Glutamatergic neuron (in vitro differentiated cells): ENCODE measurements around the gene PRDX5. TPM values are rescaled to one million over a fixed set of nuclear protein-coding genes. Genes with fewer than 3 reads are reported as not detected.
A peak's percentile ranks its signal among the peaks of the same experiment; 100 is the strongest.

Source experiments
- DNase-seq: peaks from one replicate; pipeline ENCODE4 v3.0.0; 2022
- H3K27ac Mint-ChIP-seq: one replicate; pipeline ENCODE4 v1.8.0; 2020; ENCODE audit warnings: mild to moderate bottlenecking, mixed read lengths, inconsistent platforms; ENCODE audit not compliant: unreplicated experiment
- H3K27me3 Mint-ChIP-seq: one replicate; pipeline ENCODE4 v1.8.0; 2020; ENCODE audit warnings: mild to moderate bottlenecking, moderate library complexity, mixed read lengths, inconsistent platforms; ENCODE audit not compliant: unreplicated experiment
- H3K36me3 Mint-ChIP-seq: one replicate; pipeline ENCODE4 v1.8.0; 2020; ENCODE audit warnings: mild to moderate bottlenecking, mixed read lengths, inconsistent platforms; ENCODE audit not compliant: unreplicated experiment
- H3K4me1 Mint-ChIP-seq: one replicate; pipeline ENCODE4 v1.8.0; 2020; ENCODE audit warnings: mild to moderate bottlenecking, low read depth, mixed read lengths, inconsistent platforms; ENCODE audit not compliant: unreplicated experiment
- H3K4me3 Mint-ChIP-seq: one replicate; pipeline ENCODE4 v1.8.0; 2020; ENCODE audit warnings: mild to moderate bottlenecking, mixed read lengths, inconsistent platforms; ENCODE audit not compliant: unreplicated experiment
- H3K9me3 Mint-ChIP-seq: one replicate; pipeline ENCODE4 v1.8.0; 2020; ENCODE audit warnings: mild to moderate bottlenecking, moderate library complexity, mixed read lengths, inconsistent platforms; ENCODE audit not compliant: unreplicated experiment
- total RNA-seq: library from RNA; stranded (reverse); fragmentation: NEBNext Ultra II Directional; extraction: Animal tissue kit (Norgen Biotek cat#: 25700); gene quantifications from one replicate; pipeline ENCODE4 v1.2.1, GENCODE V29; 2021; ENCODE audit not compliant: unreplicated experiment
- TF ChIP-seq, protein P1 (sequence below): fragments of 200-600 bp; sonication (generic); IDR thresholded peaks from one replicate; pipeline ENCODE4 v1.5.0; 2021; ENCODE audit not compliant: partially characterized antibody, unreplicated experiment

The PRDX5 gene
- total RNA-seq, 1 donor from 2014 or later, result 418 TPM

DNA sequence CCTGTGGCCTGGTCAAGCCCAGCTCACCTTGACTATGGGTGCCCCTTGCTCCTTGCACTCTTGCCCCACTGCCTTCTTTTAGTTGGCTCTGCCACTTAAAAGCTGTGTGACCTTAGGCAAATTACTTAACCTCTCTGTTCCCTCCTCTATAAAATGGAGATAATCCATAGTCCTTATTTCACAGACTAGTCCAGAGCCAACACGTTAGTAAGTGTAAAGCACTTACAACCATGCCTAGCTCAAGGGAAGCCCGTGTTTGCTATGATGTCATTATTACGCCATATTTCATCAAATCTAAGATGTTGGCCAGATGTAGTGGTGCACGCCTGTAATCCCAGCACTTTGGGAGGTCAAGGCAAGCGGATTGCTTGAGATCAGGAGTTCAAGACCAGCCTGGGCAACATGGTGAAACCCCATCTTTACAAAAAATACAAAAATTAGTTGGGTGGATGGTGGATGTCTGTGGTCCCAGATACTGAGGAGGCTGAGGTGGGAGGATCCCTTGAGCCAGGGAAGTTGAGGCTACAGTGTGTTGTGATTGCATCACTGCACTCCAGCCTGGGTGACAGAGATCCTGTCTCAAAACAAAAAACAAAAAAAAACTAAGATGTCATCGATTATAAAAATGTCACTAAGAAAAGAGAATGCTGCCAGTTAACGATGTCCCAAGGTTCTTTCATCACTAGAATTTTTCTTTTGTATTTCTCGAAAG, 19.8 kb downstream of the PRDX5 start:
- Mint-ChIP-seq H3K4me1 (peaks cover 28% of the 10 kb centered on the region), H3K27ac (peak overlapping the region; percentile 43), H3K9me3 (peaks cover 25% of the 10 kb centered on the region)

DNA sequence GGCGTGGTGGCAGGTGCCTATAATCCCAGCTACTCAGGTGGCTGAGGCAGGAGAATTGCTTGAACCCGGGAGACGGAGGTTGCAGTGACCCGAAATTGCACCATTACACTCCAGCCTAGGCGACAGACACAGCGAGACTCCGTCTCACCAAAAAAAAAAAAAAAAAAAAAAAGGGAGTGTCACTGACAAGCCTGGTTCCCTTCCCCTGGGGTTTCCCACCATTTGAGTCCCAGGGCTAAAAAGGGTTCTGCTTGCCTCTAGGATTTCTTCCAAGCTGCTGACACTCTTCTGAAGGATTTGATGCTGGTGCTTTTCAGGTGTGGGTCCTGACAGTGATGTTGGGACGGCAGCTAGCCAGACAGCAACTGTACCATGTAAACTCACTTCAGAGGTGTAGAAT, 20.8 kb downstream of the PRDX5 start:
- Mint-ChIP-seq H3K4me3 (no peak overlapping the region), H3K27me3 (peaks cover 10% of the 10 kb centered on the region), H3K9me3 (peaks cover 20% of the 10 kb centered on the region), H3K36me3 (peaks cover 4% of the 10 kb centered on the region), H3K27ac (peak overlapping the region; percentile 34), H3K4me1 (peaks cover 30% of the 10 kb centered on the region)
- DNase-seq, result no peak
- TF ChIP-seq, protein P1, sequence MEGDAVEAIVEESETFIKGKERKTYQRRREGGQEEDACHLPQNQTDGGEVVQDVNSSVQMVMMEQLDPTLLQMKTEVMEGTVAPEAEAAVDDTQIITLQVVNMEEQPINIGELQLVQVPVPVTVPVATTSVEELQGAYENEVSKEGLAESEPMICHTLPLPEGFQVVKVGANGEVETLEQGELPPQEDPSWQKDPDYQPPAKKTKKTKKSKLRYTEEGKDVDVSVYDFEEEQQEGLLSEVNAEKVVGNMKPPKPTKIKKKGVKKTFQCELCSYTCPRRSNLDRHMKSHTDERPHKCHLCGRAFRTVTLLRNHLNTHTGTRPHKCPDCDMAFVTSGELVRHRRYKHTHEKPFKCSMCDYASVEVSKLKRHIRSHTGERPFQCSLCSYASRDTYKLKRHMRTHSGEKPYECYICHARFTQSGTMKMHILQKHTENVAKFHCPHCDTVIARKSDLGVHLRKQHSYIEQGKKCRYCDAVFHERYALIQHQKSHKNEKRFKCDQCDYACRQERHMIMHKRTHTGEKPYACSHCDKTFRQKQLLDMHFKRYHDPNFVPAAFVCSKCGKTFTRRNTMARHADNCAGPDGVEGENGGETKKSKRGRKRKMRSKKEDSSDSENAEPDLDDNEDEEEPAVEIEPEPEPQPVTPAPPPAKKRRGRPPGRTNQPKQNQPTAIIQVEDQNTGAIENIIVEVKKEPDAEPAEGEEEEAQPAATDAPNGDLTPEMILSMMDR, result no peak

More for the DNA sequence above, 19.8 kb downstream of the PRDX5 start:
- H3K36me3 Mint-ChIP-seq, result peaks cover 4% of the 10 kb centered on the region
- TF ChIP-seq, protein P1, result no peak
- H3K4me3 Mint-ChIP-seq, result peak overlapping the region; percentile 30
- DNase-seq, result no peak
- peaks cover 11% of the 10 kb centered on the region for H3K27me3 Mint-ChIP-seq

DNA sequence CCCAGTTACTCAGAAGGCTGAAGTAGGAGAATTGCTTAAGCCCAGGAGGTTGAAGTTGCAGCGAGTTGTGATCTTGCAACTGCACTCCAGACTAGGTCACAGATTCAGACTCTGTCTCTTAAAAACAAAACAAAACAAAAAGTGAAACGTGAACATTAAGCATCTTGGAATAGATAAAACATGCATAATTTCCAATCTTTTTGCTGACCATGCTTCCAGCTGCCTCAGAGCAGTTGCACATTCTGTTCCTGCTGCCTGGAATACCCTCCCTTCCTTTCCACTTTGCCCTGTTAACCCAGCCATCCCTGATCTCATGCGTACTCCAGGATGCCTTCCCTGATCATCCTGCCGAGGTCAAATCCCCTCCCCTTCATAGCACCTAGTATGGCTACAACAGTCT, 21.4 kb downstream of the PRDX5 start:
- TF ChIP-seq, protein P1, result no peak
- Mint-ChIP-seq H3K4me3 (no peak overlapping the region), H3K27ac (peak overlapping the region; percentile 34), H3K27me3 (peaks cover 9% of the 10 kb centered on the region), H3K4me1 (peaks cover 30% of the 10 kb centered on the region), H3K9me3 (peaks cover 20% of the 10 kb centered on the region), H3K36me3 (peaks cover 4% of the 10 kb centered on the region)
- no peak for DNase-seq

DNA sequence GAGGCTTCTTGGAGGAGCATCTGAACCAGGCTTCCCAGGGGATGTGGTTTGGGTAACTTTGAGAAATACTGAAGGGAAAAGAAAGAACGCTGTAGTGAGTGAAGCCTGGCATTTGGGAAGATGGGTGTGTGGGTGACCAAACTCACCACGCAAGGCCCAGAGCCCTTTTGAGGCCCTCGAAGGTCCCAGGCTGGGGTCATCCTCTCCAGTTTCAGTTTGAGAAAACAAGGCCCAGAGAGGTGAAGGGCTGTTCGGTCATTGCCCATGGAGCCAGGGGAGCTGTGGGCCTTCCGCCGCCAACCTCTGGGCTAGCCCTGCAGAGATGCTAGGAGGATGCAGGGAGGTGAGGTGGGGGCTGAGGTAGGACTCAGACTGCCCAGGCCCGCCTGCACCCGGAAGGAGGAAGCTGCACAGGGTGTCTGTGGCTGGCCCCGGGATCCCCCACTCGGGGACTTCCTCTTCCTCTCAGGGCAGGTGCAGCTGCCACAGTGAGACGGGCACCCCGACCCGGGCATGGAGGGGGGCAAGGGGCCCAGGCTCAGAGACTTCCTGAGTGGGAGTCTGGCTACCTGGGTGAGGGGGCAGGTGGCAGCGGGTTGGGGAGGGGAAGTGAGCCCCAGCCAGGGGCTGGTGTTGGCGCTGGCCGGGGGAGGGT, 22.0 kb downstream of the PRDX5 start, which contains the start of gene CCDC88B:
CCDC88B (plus strand) TSS at position 451 of the 655 bp plus-strand sequence; CDS start at position 514, 63 bp downstream.
- TF ChIP-seq, protein P1, result no peak
- Mint-ChIP-seq H3K27ac (peak within 1 kb of the TSS; percentile 82), H3K36me3 (peaks cover 4% of the 10 kb centered on the region), H3K4me1 (peaks cover 28% of the 10 kb centered on the region), H3K9me3 (peaks cover 19% of the 10 kb centered on the region), H3K4me3 (peak within 1 kb of the TSS; percentile 81), H3K27me3 (peaks cover 8% of the 10 kb centered on the region)
- DNase-seq, result no peak
